Neural cell (in vitro differentiated cells): ENCODE results near the gene TSPEAR. TPM values are rescaled to one million over a fixed set of nuclear protein-coding genes. Genes with fewer than 3 reads are reported as not detected.
"Not testable (repeated sequence)": the region's sequence is repeated elsewhere in the genome, so short reads cannot be mapped to it uniquely, and the experiment has no call there.

Experiments
- H2AFZ ChIP-seq: fragments of 200-600, 300-800 bp; sonication (generic), shearing (Covaris generic); 2 replicates; pipeline ENCODE4 v1.6.0; 2014; ENCODE audit warnings: low read depth, mild to moderate bottlenecking, antibody characterized with exemption, low read length, moderate library complexity
- H3F3A ChIP-seq: fragments of 200-600 bp; shearing (Covaris generic); 2 replicates; pipeline ENCODE4 v1.6.1; 2016; ENCODE audit warnings: mild to moderate bottlenecking, moderate library complexity, mixed read lengths, antibody characterized with exemption, low read length; ENCODE audit not compliant: insufficient read depth, poor library complexity, severe bottlenecking
- H3K27ac ChIP-seq: fragments of 200-600, 300-800 bp; sonication (generic), shearing (Covaris generic); 2 replicates; pipeline ENCODE4 v1.5.1; 2014; ENCODE audit warnings: mild to moderate bottlenecking, low read length, moderate library complexity
- H3K27me3 ChIP-seq: fragments of 300-800, 200-600 bp; sonication (generic), shearing (Covaris generic); 2 replicates; pipeline ENCODE4 v1.6.0; 2014; ENCODE audit warnings: mild to moderate bottlenecking, low read depth, low read length, moderate library complexity; ENCODE audit not compliant: insufficient read depth
- H3K36me3 ChIP-seq: fragments of 300-800, 200-600 bp; sonication (generic), shearing (Covaris generic); 2 replicates; pipeline ENCODE4 v1.5.1; 2014; ENCODE audit warnings: mild to moderate bottlenecking, antibody characterized with exemption, low read length, moderate library complexity; ENCODE audit not compliant: insufficient read depth
- H3K4me2 ChIP-seq: fragments of 300-800, 200-600 bp; sonication (generic), shearing (Covaris generic); 2 replicates; pipeline ENCODE4 v1.6.0; 2014; ENCODE audit warnings: mild to moderate bottlenecking, low read length
- H3K4me3 ChIP-seq: fragments of 300-800, 200-600 bp; sonication (generic), shearing (Covaris generic); 2 replicates; pipeline ENCODE4 v1.5.1; 2014; ENCODE audit warnings: mild to moderate bottlenecking, low read length, moderate library complexity
- H3K79me2 ChIP-seq: fragments of 200-600 bp; shearing (Covaris generic); replicated peaks from 2 replicates; pipeline ENCODE4 v1.6.0; 2014; ENCODE audit warnings: mild to moderate bottlenecking, low read length, moderate library complexity; ENCODE audit not compliant: insufficient read depth
- H3K9ac ChIP-seq: fragments of 300-800, 200-600 bp; sonication (generic), shearing (Covaris generic); 2 replicates; pipeline ENCODE4 v1.6.1; 2016; ENCODE audit warnings: mild to moderate bottlenecking, low read length, mixed read lengths
- H3K9me2 ChIP-seq: fragments of 200-600 bp; shearing (Covaris generic); 2 replicates; pipeline ENCODE4 v1.6.1; 2016; ENCODE audit warnings: mild to moderate bottlenecking, low read length, mixed read lengths; ENCODE audit not compliant: insufficient read depth
- H3K9me3 ChIP-seq: fragments of 200-600, 300-800 bp; sonication (generic), shearing (Covaris generic); 2 replicates; pipeline ENCODE4 v1.6.1; 2016; ENCODE audit warnings: mild to moderate bottlenecking, mixed run types, low read length, moderate library complexity, mixed read lengths
- H4K20me1 ChIP-seq: fragments of 200-600 bp; shearing (Covaris generic); 2 replicates; pipeline ENCODE4 v1.6.1; 2016; ENCODE audit warnings: mild to moderate bottlenecking, mixed run types; ENCODE audit not compliant: insufficient read depth
- EP300 ChIP-seq: fragments of 450-650 bp; conservative IDR thresholded peaks from 2 replicates; pipeline ENCODE4 v1.6.1; 2014; ENCODE audit warnings: antibody characterized with exemption, mild to moderate bottlenecking, moderate library complexity; ENCODE audit not compliant: poor library complexity, severe bottlenecking
- EZH2 ChIP-seq: fragments of 200-600, 300-800 bp; shearing (Covaris generic), sonication (generic); IDR thresholded peaks from 2 replicates; pipeline ENCODE4 v1.6.1; 2014; ENCODE audit warnings: antibody characterized with exemption, low read length, borderline replicate concordance, mild to moderate bottlenecking; ENCODE audit not compliant: insufficient read depth, poor library complexity, severe bottlenecking
- MXI1 ChIP-seq: fragments of 450-650 bp; conservative IDR thresholded peaks from 2 replicates; pipeline ENCODE4 v1.6.1; 2014; ENCODE audit warnings: antibody characterized with exemption, mild to moderate bottlenecking; ENCODE audit not compliant: poor library complexity, severe bottlenecking
- POLR2AphosphoS5 ChIP-seq: IDR thresholded peaks from 2 replicates; pipeline ENCODE4 v1.6.1; 2012
- RAD21 ChIP-seq: fragments of 450-650 bp; conservative IDR thresholded peaks from 2 replicates; pipeline ENCODE4 v1.6.1; 2014; ENCODE audit warnings: antibody characterized with exemption, mild to moderate bottlenecking, moderate library complexity
- SMC3 ChIP-seq: fragments of 450-650 bp; conservative IDR thresholded peaks from 2 replicates; pipeline ENCODE4 v1.6.1; 2014; ENCODE audit warnings: antibody characterized with exemption, mild to moderate bottlenecking, moderate library complexity; ENCODE audit not compliant: poor library complexity
- TAF1 ChIP-seq: IDR thresholded peaks from 2 replicates; pipeline ENCODE4 v1.6.1; 2012; ENCODE audit warnings: low read depth
- polyA plus RNA-seq: library from polyadenylated mRNA; depleted of rRNA; stranded (reverse); fragments of >200 nt; gene quantifications from 2 replicates; pipeline ENCODE4 v1.2.3, GENCODE V29; 2014
- TF ChIP-seq, protein P1 (sequence below): fragments of 450-650 bp; IDR thresholded peaks from 2 replicates; pipeline ENCODE4 v1.5.1; 2014; ENCODE audit warnings: antibody characterized with exemption, mild to moderate bottlenecking, moderate library complexity; ENCODE audit not compliant: poor library complexity, severe bottlenecking
- TF ChIP-seq, protein P2 (sequence below): IDR thresholded peaks from 2 replicates; pipeline ENCODE4 v1.6.1; 2012; ENCODE audit warnings: borderline replicate concordance

TSPEAR gene
- polyA plus RNA-seq, 1 donor from 2014 or later, result 0.19 TPM

DNA sequence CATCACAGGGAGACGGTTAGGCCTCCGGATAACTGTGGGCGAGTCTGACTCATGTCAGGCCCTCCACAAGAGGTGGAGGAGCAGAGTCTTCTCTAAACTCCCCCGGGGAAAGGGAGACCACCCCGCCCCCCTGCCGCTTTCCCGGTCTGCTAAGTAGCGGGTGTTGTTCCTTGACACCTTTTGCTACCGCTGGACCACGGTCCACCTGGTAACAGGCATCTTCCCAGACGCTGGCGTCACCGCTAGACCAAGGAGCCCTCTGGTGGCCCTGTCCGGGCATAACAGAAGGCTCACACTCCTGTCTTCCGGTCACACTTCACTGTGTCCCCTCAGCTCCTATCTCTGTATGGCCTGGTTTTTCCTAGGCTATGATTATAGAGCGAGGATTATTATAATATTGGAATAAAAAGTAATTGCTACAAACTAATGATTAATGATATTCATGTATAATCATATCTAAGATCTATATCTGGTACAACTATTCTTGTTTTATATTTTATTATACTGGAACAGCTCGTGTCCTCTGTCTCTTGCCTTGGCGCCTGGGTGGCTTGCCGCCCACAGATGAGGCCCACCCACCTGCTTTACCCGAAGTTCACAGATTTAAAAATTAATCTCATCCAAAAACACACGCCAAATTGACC is 231.7 kb downstream of the TSPEAR start:
- H3K4me2 ChIP-seq, H3F3A ChIP-seq, H3K9me2 ChIP-seq, H3K9ac ChIP-seq, H3K9me3 ChIP-seq, H2AFZ ChIP-seq, H3K36me3 ChIP-seq, H4K20me1 ChIP-seq, H3K27ac ChIP-seq, H3K27me3 ChIP-seq, H3K79me2 ChIP-seq, H3K4me3 ChIP-seq: not testable (repeated sequence)
- peak; percentile 73 for TF ChIP-seq SMC3
- TF ChIP-seq RAD21, result peak; percentile 61
- TF ChIP-seq, protein P1, sequence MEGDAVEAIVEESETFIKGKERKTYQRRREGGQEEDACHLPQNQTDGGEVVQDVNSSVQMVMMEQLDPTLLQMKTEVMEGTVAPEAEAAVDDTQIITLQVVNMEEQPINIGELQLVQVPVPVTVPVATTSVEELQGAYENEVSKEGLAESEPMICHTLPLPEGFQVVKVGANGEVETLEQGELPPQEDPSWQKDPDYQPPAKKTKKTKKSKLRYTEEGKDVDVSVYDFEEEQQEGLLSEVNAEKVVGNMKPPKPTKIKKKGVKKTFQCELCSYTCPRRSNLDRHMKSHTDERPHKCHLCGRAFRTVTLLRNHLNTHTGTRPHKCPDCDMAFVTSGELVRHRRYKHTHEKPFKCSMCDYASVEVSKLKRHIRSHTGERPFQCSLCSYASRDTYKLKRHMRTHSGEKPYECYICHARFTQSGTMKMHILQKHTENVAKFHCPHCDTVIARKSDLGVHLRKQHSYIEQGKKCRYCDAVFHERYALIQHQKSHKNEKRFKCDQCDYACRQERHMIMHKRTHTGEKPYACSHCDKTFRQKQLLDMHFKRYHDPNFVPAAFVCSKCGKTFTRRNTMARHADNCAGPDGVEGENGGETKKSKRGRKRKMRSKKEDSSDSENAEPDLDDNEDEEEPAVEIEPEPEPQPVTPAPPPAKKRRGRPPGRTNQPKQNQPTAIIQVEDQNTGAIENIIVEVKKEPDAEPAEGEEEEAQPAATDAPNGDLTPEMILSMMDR, result peak; percentile 65

DNA sequence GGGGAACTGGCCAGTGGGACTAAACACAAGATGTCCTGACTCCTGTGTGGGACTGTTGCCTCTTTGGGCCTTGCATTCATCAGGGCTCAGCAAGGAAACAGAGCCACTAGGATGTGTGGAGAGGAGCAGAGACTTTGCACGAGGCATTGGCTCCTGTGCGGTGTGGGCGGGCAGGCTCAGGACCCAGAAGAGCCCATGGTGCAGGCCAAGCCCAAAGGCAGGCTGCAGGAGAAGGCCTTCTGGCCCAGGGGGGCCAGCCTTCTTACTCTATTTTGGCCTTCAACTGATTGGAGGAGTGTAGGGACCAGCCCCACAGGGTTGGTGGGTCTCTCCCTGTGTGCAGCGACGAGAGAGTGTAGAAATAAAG is 232.6 kb downstream of the TSPEAR start:
- H3K27me3 ChIP-seq, result no peaks in the 10 kb centered on the region
- no peak overlapping the region for H3K9ac ChIP-seq
- no peaks in the 10 kb centered on the region for H3K79me2 ChIP-seq
- no peaks in the 10 kb centered on the region for H4K20me1 ChIP-seq
- H2AFZ ChIP-seq, result no peak overlapping the region
- no peaks in the 10 kb centered on the region for H3K9me3 ChIP-seq
- H3K4me2 ChIP-seq, result no peak overlapping the region
- no peaks in the 10 kb centered on the region for H3K9me2 ChIP-seq
- no peak overlapping the region for H3K4me3 ChIP-seq
- H3F3A ChIP-seq, result no peaks in the 10 kb centered on the region
- no peak overlapping the region for H3K27ac ChIP-seq
- TF ChIP-seq POLR2AphosphoS5, result no peak
- TF ChIP-seq SMC3, result no peak
- TF ChIP-seq EZH2, result no peak
- TF ChIP-seq MXI1, result no peak
- no peak for TF ChIP-seq EP300
- no peak for TF ChIP-seq TAF1
- TF ChIP-seq, protein P1, result no peak
- TF ChIP-seq, protein P2, sequence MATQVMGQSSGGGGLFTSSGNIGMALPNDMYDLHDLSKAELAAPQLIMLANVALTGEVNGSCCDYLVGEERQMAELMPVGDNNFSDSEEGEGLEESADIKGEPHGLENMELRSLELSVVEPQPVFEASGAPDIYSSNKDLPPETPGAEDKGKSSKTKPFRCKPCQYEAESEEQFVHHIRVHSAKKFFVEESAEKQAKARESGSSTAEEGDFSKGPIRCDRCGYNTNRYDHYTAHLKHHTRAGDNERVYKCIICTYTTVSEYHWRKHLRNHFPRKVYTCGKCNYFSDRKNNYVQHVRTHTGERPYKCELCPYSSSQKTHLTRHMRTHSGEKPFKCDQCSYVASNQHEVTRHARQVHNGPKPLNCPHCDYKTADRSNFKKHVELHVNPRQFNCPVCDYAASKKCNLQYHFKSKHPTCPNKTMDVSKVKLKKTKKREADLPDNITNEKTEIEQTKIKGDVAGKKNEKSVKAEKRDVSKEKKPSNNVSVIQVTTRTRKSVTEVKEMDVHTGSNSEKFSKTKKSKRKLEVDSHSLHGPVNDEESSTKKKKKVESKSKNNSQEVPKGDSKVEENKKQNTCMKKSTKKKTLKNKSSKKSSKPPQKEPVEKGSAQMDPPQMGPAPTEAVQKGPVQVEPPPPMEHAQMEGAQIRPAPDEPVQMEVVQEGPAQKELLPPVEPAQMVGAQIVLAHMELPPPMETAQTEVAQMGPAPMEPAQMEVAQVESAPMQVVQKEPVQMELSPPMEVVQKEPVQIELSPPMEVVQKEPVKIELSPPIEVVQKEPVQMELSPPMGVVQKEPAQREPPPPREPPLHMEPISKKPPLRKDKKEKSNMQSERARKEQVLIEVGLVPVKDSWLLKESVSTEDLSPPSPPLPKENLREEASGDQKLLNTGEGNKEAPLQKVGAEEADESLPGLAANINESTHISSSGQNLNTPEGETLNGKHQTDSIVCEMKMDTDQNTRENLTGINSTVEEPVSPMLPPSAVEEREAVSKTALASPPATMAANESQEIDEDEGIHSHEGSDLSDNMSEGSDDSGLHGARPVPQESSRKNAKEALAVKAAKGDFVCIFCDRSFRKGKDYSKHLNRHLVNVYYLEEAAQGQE, result no peak
- TF ChIP-seq RAD21, result no peak
- H3K36me3 ChIP-seq, result no peaks in the 10 kb centered on the region
